HG02852 (cell line): ENCODE data around the gene RDH16.
"Not testable (repeated sequence)": the region's sequence is repeated elsewhere in the genome, so short reads cannot be mapped to it uniquely, and the experiment has no call there.

Source experiments
- ATAC-seq: cut with Tn5 transposase; IDR thresholded peaks from one replicate; pipeline ENCODE4 v1.9.1; 2021; ENCODE audit warnings: mild to moderate bottlenecking, moderate library complexity; ENCODE audit not compliant: unreplicated experiment

The RDH16 gene

DNA sequence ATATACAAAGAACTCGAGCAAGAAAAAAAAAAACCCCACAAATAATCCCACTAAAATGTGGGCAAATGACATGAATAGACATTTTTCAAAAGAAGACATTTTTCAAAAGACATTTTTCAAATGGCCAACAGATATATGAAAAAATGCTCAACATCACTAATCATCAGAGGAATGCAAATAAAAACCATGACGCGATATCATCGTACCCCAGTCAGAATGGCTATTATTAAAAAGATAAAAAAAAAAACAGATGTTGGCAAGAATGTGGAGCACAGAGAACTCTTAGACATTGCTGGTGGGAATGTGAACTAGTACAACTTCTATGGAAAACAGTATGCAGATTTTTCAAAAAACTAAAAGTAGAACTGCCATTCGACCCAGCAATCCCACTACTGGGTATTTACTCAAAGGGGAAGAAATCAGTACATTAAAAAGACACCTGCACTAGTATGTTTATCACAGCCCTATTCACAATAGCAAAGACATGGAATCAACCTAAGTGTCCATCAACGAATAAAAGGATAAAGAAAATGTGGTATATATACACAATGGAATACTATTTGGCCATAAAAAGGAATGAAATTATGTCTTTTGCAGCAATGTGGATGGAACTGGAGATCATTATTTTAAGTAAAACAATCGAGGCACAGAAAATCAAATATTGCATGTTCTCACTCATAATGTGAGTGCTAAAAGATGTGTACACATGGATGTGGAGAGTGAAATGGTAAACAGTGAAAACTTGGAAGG, 32.6 kb upstream of the RDH16 start:
- ATAC-seq, result no peak

DNA sequence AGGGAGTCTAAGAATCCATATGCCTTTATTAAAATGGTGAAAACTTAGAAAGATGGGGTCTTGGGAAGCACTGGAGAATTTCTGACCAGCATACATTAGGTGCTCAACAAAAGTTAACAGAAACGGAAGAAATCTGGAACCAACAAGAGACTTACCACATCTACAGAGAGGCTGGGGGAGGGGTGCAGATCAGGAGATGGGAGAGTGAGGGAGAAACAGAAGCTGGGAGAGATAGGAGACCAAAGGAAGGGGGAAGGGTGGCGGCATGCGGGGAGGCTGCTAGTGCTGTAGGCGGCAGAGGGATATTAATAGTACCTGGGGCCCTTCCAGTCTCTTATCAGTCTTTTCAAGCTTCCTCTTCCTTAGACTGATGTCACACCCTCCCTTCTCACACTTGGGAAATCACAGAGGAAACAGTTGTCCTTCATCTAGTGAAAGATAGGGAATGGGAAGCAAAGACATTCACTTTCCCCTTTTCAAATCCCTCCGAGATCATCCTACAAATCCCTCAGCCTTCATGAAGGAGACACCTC, 30.9 kb upstream of the RDH16 start:
- ATAC-seq, result no peak

DNA sequence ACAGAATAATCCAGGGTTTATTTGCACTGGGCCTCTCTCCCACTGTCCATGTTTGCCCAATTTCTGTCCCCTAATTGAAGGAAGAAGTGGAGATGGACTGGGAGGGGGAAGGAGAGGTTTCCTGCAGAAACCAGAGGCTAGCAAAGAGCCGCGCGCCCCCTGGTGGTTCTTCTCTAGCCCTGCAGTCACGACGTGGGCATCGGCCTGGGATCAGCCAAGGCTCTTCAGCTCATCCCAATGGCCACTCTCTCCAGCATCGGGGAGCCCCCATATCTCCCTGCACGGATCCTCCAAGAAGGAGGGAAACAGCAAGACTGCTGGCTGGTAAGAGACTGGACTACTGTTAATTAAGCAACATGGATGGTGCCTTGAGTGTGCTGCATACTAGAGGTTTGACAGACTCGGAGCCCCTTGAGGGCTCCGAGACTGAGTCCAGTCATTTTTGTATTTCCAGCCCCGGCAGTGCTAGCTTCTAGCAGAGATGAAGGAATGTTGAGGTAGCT, 30.2 kb upstream of the RDH16 start:
- ATAC-seq, result peak; percentile 51

DNA sequence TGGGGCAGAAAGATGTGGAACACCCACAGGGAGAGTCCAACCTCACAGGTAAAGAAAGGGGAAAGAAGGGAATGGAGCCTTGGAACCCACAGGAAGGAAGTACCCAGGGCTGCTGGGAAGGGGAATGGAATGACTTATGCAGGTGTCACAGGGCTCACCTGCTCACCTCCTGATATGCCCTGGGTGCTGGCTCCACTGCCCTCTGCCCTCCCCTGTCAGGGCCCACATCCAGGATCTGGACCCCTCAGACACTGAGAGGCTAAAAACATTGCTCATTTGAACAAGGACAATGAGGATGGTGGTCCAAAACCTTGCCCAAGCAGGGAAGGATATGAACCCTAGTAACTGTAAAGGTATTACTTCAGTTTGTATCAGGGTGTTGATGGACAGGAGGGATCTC, 29.6 kb upstream of the RDH16 start:
- ATAC-seq, result no peak

DNA sequence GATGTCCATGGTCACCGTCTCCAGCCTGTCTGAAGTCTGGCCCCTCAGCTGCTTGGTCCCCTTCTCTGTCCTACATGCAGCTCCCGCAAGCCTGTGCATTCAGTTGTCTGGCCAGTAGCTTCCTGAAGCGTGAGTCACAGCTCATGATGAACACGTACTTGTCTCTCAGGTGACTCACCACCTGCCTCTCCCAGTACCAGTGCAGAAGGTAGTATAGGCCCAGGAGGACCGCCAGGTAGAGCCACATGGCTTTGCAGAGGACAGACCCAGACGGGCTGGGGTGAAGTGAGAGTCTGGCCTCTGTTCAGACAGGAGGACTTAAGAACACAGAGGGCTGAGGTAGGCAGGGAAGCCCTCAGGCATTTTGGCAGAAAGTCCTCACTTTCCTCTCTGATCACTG, 28.3 kb upstream of the RDH16 start:
- not testable (repeated sequence) for ATAC-seq

DNA sequence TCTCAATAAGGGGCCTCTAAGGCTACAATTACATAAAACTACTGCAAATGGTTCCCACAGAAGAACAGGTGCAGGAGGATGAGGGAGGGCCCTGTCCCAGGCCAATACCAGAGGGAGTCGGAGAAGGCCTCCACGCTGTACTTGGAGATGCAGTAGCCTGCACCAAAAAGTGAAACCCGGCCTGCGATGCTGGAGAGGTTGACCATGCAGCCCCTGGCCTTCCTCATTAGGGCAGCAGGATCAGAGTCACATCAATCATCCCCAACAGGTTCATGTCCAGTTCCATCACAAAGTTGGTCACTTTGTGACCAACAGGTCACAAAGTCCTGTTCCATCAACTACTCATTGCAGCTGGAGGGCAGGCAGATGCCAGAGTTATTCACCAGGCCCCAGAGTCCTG, 26.0 kb upstream of the RDH16 start:
- ATAC-seq, result no peak

DNA sequence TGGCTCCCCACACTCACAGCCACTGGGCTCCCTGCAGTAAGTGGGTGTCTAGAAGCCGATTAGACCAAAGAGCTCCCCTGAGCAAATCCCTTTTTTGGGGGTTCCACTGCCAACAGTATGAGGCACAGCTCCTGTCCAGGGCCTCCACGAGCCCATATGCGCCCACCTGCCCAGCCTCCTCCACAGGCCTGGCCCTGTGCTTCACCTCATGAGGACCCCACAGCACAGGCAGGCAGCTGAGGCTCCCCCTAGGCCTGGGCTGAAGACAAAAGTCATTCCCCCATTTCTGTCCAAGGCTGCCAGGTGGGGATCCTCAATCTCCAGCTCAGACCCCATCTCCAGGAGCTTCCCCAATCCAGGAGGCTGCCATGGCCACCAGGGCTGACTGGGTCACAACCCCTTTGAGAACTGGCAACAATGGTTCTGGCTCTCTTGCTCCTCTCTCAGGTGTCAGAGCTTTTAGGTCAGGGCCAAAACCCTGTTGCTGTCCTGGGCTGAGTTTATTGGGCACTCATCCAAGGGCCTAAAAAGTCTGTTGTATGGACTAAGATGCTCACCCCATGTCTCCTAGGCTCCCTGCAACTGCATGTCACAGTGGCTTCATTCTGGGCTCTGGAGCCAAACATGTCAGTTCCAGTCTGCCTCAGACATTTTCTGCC, 25.3 kb upstream of the RDH16 start:
- ATAC-seq, result not testable (repeated sequence)

DNA sequence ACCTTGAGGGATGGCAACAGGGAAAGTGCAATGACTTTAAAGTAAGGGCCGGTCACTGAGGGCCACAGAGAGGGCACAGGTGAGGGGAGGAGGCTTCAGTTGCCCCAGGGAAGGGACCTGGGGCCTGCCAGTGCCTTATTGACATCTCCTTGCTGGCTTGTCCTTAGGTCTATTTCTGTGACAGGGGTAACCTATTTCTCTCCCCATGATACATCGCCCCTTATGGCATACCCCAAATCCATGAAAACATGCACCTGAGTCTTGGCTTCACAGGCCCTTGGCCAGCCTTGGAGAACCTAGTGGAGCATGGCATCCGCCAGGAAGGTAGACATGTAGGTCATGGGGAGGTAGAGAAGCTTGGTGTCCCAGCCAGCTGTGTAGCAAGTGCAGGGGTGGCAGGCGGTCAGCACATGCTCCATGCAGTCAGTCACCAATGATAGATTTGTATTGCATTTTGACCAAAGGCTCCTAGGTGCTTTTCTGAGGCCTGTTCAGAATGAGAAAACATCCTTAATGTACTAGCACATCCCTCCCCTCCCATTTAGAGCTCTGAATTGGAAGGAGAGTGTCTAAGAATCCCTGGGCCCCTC, 23.6 kb upstream of the RDH16 start:
- ATAC-seq, result no peak

DNA sequence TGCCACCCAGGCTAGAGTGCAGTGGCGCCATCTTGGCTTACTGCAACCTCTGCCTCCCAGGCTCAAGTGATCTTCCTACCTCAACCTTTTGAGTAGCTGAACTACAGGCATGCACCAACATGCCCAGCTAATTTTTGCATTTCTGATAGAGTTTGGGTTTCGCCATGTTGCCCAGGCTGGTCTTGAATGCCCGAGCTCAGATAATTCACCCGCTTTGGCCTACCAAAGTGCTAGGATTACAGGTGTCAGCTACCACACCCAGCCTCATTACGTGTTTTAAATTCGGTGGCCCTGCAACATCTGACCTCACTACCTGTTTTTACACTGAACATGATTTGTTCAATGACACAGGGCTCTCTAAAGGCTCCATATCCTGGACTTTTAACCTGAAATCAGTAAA, 22.9 kb upstream of the RDH16 start:
- no peak for ATAC-seq

DNA sequence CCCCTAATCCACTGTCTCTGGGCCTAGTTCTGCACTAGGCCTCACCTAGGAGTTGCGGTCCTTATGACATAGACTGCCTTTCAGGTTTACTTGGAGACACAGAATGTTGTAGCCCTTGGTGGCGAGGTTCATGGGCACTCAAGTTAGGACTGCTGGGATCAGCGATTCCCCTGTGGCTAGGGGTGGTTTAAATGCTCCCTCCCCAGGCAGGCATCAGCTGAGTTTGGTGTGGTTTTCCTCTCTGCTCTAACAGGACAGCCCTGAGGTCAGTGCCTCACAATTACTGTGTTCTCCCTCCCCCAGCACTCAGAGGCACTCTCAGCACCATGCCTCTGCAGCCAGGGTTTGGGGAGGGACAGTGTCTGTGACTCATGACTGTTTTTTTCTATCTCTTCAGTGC, 22.2 kb upstream of the RDH16 start:
- no peak for ATAC-seq

DNA sequence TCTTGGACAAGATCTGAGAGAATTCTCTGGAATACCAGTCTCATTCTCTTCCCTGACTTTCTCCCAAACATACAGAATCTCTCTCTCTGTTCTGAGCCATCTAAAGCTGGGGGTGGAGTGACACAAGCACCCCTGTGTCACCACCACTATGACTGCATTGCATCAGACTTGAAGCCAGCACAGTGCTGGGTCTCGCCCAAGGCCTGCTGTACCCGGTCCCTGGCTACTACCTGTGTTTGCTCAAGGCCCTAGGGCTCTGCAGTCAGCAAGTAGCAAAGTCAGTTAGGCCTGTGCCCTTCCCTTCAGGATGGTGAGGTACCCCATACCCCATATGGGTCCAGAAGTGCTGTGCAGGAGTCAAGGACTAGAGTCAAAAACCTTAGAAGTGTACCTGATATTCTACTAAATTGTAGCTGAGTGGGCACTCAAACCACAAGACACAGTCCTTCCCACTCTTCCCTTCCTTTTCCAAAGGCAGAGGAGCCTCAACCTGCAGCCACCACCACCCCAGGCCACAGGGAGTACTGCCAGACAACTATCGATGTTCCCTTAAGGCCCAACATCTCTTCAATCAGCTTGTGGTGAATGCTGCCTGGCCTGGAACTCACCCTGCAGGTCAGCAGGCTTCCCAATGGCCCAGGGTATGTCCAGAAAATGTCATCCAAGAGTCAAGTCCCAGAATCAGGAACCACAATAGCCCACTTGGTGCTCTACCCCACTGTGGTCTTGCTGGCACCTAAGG, 21.2 kb upstream of the RDH16 start:
- ATAC-seq, result no peak

DNA sequence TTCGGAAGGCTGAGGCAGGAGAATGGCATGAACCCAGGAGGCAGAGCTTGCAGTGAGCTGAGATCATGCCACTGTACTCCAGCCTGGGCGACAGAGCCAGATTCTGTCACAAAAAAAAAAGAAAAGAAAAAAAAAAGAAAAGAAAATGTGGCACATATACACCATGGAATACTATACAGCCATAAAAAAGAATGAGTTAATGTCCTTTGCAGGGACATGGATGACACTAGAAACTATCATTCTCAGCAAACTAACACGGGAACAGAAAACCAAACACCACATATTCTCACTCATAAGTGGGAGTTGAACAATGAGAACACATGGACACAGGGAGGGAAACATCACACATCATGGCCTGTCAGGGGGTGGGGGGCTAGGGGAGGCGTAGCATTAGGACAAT, 20.0 kb upstream of the RDH16 start:
- not testable (repeated sequence) for ATAC-seq

DNA sequence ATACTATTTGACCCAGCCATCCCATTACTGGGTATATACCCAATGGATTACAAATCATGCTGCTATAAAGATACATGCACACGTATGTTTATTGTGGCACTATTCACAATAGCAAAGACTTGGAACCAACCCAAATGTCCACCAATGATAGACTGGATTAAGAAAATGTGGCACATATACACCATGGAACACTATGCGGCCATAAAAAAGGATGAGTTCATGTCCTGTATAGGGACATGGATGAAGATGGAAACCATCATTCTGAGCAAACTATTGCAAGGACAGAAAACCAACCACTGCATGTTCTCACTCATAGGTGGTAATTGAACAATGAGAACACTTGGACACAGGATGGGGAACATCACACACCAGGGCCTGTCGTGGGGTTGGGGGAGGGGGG, 16.8 kb upstream of the RDH16 start:
- ATAC-seq, result not testable (repeated sequence)

DNA sequence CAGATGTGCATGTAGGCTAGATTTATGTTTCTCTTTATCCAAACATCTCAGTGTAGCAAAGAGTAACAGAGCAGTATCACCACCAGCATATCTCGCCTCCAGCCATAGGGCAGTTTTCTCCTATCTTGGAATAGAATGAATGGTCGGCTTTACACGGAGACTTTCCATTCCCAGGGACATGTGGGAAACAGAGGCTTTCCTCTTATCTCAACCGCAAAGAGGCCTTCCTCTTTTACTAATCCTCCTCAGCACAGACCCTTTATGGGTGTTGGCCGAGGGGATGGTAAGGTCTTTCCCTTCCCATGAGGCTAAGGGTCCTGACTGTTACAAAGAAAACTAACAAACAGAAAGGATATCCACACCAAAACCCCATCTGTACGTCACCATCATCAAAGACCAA, 11.5 kb upstream of the RDH16 start:
- ATAC-seq, result not testable (repeated sequence)

DNA sequence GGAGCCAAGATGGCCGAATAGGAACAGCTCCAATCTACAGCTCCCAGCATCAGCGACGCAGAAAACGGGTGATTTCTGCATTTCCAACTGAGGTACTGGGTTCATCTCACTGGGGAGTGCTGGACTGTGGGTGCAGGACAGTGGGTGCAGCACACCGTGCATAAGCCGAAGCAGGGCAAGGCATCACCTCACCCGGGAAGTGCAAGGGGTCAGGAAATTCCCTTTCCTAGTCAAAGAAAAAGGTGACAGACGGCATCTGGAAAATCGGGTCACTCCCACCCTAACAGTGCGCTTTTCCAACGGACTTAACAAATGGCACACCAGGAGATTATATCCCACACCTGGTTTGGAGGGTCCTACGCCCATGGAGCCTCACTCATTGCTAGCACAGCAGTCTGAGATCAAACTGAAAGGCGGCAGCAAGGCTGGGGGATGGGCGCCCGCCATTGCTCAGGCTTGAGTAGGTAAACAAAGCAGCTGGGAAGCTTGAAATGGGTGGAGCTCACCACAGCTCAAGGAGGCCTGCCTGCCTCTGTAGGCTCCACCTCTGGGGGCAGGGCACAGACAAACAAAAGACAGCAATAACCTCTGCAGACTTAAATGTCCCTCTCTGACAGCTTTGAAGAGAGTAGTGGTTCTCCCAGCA, 8.7 kb upstream of the RDH16 start:
- ATAC-seq, result not testable (repeated sequence)

DNA sequence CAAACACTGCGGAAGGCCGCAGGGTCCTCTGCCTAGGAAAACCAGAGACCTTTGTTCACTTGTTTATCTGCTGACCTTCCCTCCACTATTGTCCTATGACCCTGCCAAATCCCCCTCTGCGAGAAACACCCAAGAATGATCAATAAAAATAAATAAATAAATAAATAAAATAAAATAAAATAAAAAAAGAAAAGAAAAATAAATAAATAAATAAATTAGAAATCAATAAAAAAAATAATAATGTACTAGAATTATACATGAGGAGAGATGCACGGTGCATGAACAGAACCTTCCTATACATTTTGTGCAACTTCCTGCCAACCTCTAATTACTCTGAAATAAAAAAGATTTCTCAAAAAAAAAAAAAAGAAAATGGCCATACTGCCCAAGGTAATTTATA, 7.7 kb upstream of the RDH16 start:
- not testable (repeated sequence) for ATAC-seq

DNA sequence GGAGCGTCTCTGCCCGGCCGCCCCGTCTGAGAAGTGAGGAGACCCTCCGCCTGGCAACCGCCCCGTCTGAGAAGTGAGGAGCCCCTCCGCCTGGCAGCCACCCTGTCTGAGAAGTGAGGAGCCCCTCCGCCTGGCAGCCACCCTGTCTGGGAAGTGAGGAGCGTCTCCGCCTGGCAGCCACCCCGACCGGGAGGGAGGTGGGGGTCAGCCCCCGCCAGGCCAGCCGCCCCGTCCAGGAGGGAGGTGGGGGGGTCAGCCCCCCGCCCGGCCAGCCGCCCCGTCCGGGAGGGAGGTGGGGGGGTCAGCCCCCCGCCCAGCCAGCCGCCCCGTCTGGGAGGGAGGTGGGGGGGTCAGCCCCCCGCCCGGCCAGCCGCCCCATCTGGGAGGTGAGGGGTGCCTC, 6.1 kb upstream of the RDH16 start:
- not testable (repeated sequence) for ATAC-seq

DNA sequence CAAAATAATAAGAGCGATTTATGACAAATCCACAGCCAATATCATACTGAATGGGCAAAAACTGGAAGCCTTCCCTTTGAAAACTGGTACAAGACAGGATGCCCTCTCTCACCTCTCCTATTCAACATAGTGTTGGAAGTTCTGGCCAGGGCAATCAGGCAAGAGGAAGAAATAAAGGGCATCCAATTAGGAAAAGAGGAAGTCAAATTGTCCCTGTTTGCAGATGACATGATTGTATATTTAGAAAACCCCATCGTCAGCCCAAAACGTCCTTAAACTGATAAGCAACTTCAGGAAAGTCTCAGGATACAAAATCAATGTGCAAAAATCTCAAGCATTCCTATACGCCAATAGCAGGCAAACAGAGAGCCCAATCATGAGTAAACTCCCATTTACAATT, 4.8 kb upstream of the RDH16 start:
- ATAC-seq, result not testable (repeated sequence)

DNA sequence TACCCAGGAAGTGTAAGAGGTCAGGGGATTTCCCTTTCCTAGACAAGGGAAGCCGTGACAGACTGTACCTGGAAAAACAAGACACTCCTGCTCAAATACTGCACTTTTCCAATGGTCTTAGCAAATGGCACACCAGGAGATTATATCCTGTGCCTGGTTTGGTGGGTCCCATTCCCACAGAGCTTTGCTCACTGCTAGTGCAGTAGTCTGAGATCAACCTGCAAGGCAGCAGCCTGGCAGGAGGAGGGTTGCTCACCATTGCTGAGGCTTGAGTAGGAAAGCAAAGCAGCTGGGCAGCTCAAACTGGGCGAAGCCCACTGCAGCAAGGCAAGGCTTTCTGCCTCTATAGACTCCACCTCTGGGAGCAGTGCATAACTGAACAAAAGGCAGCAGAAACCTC, 1.0 kb upstream of the RDH16 start:
- ATAC-seq, result no peak

DNA sequence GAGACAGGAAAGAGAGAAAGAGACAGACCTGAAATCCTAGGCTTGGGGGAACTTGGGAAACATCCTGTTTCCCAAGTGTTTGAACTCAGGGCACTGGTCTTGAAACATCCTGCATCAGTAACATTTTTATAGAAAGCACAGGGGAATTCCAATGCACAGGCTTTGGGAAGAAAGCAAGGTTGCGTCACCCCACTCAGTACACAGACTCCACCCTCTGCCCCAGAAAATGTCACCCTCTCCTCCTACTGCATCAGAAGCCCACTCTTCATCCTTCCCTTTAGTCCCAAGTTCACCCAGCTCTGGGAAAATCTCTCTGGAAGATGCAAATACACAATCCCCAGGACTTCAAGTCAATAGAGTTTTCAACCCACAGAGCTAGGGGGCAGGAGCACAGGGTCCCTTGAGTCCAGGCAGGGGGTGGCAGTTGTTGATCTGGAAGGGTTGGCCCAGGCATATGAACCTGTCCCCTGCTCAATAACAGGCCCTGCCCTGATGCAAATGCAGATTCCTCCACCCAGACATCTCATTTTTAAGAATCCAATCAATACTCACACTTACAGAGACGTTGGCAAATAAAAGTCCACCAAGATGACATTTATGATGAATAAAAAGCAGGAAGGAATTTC, 1.7 kb downstream of the RDH16 start:
- no peak for ATAC-seq
